Measurements from ENCODE around the gene RNF167.
A peak's percentile ranks its signal among the peaks of the same experiment; 100 is the strongest.
"Not testable (repeated sequence)": the region's sequence is repeated elsewhere in the genome, so short reads cannot be mapped to it uniquely, and the experiment has no call there.

Gene RNF167

GRCh38 chr17:4902540-4902939 lies 37.5 kb upstream of the RNF167 start:
- DNase-seq (ENCODE audit: low read depth in 2 of 2) = no peak

- DNase-seq (ENCODE audit: low read depth in 2 of 2) = peak; percentile 42 to 52
These were observed 36.8 kb upstream of the RNF167 start, which contains the start of gene CHRNE for GRCh38 chr17:4903051-4903818. Gene CHRNE, minus strand, starts transcription at chr17:4903098. Its CDS starts 35 bp downstream, at chr17:4903063.

GRCh38 chr17:4906642-4907041 lies 33.4 kb upstream of the RNF167 start:
- DNase-seq (ENCODE audit: low read depth in 2 of 2) = not testable (repeated sequence)

- DNase-seq (ENCODE audit: low read depth in 2 of 2) = no peak
These were observed 31.8 kb upstream of the RNF167 start for GRCh38 chr17:4908301-4908700.

- DNase-seq (ENCODE audit: low read depth in 2 of 2) = peak; percentile 37 to 39
These were observed 31.2 kb upstream of the RNF167 start for GRCh38 chr17:4908711-4909496.

- no peak for DNase-seq (ENCODE audit: low read depth in 2 of 2)
These were observed 26.1 kb upstream of the RNF167 start for GRCh38 chr17:4913994-4914393.

- DNase-seq (ENCODE audit: low read depth in 2 of 2) = not testable (repeated sequence)
These were observed 25.5 kb upstream of the RNF167 start for GRCh38 chr17:4914551-4914950.

GRCh38 chr17:4919511-4920047 lies 20.5 kb upstream of the RNF167 start:
- DNase-seq (ENCODE audit: low read depth in 2 of 2) = no peak

GRCh38 chr17:4920351-4921048 lies 19.6 kb upstream of the RNF167 start:
- DNase-seq (ENCODE audit: low read depth in 2 of 2) = no peak

GRCh38 chr17:4921320-4921719 lies 18.7 kb upstream of the RNF167 start:
- no peak for DNase-seq (ENCODE audit: low read depth in 2 of 2)

- DNase-seq (ENCODE audit: low read depth in 2 of 2) = not testable (repeated sequence)
These were observed 13.3 kb upstream of the RNF167 start for GRCh38 chr17:4926577-4927335.

- no peak for DNase-seq (ENCODE audit: low read depth in 2 of 2)
These were observed 11.2 kb upstream of the RNF167 start for GRCh38 chr17:4928881-4929280.

- DNase-seq (ENCODE audit: low read depth in 2 of 2) = no peak
These were observed 8.1 kb upstream of the RNF167 start, which contains the start of gene GP1BA for GRCh38 chr17:4931963-4932362. Gene GP1BA, plus strand, starts transcription at chr17:4932277. Its CDS starts 328 bp downstream, at chr17:4932605.

GRCh38 chr17:4932756-4933155 lies 7.3 kb upstream of the RNF167 start:
- no peak for DNase-seq (ENCODE audit: low read depth in 2 of 2)

GRCh38 chr17:4933646-4934045 lies 6.4 kb upstream of the RNF167 start:
- no peak for DNase-seq (ENCODE audit: low read depth in 2 of 2)

- no peak for DNase-seq (ENCODE audit: low read depth in 2 of 2)
These were observed 5.7 kb upstream of the RNF167 start for GRCh38 chr17:4934173-4934979.

- DNase-seq (ENCODE audit: low read depth in 2 of 2) = no peak
These were observed 4.4 kb upstream of the RNF167 start for GRCh38 chr17:4935650-4936049.

GRCh38 chr17:4936436-4936835 lies 3.6 kb upstream of the RNF167 start:
- no peak for DNase-seq (ENCODE audit: low read depth in 2 of 2)

GRCh38 chr17:4937553-4937952 lies 2.5 kb upstream of the RNF167 start:
- DNase-seq (ENCODE audit: low read depth in 2 of 2) = no peak

- DNase-seq (ENCODE audit: low read depth in 2 of 2) = no peak
These were observed 2.0 kb upstream of the RNF167 start for GRCh38 chr17:4938069-4938491.

All from stimulated activated CD4-positive, alpha-beta T cell treated with anti-CD3 and anti-CD28 coated beads, Interleukin-1b, Interleukin-23, amount 100 ng/mL, for 1 hour (primary cell).